Mesodermal cell (in vitro differentiated cells): ENCODE data around the gene TFPI2. TPM values are rescaled to one million over a fixed set of nuclear protein-coding genes. Genes with fewer than 3 reads are reported as not detected.

Experiments used
- H3K27ac ChIP-seq: 2 replicates; pipeline ENCODE4 v1.7.0; 2013; ENCODE audit warnings: mild to moderate bottlenecking, low read depth, low read length, moderate library complexity; ENCODE audit not compliant: severe bottlenecking
- H3K36me3 ChIP-seq: 2 replicates; pipeline ENCODE4 v1.7.1; 2013; ENCODE audit warnings: mild to moderate bottlenecking, low read length, moderate library complexity; ENCODE audit not compliant: control insufficient read depth, insufficient read depth
- H3K4me1 ChIP-seq: one replicate; pipeline ENCODE4 v1.7.1; 2013; ENCODE audit warnings: mild to moderate bottlenecking, low read length; ENCODE audit not compliant: insufficient read depth, control insufficient read depth, poor library complexity, severe bottlenecking
- H3K4me3 ChIP-seq: 2 replicates; pipeline ENCODE4 v1.7.0; 2013; ENCODE audit warnings: low read length, control low read depth, mild to moderate bottlenecking; ENCODE audit not compliant: insufficient read depth, poor library complexity, severe bottlenecking; ENCODE audit errors: extremely low read depth
- H3K9me3 ChIP-seq: 2 replicates; pipeline ENCODE4 v1.7.1; 2013; ENCODE audit warnings: mild to moderate bottlenecking, low read length, moderate library complexity; ENCODE audit not compliant: control insufficient read depth
- WGBS, 2 experiments: methylation state at CpG; one replicate each; pipeline ENCODE4 v1.1.5; 2013; ENCODE audit warnings: missing lambda C conversion rate in 2 of 2; ENCODE audit not compliant: insufficient coverage in 2 of 2; 5-methylcytosine and 5-hydroxymethylcytosine counted together
- polyA plus RNA-seq, 2 experiments: library from polyadenylated mRNA; stranded (reverse); fragments of 50-300 nt; gene quantifications; one replicate each; pipeline ENCODE4 v1.2.3, GENCODE V29; 2013

Gene TFPI2, protein sequence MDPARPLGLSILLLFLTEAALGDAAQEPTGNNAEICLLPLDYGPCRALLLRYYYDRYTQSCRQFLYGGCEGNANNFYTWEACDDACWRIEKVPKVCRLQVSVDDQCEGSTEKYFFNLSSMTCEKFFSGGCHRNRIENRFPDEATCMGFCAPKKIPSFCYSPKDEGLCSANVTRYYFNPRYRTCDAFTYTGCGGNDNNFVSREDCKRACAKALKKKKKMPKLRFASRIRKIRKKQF
- polyA plus RNA-seq (2013, experiment 1 of 2): 36.8 TPM
- polyA plus RNA-seq (2013, experiment 2 of 2): 31.2 TPM

DNA sequence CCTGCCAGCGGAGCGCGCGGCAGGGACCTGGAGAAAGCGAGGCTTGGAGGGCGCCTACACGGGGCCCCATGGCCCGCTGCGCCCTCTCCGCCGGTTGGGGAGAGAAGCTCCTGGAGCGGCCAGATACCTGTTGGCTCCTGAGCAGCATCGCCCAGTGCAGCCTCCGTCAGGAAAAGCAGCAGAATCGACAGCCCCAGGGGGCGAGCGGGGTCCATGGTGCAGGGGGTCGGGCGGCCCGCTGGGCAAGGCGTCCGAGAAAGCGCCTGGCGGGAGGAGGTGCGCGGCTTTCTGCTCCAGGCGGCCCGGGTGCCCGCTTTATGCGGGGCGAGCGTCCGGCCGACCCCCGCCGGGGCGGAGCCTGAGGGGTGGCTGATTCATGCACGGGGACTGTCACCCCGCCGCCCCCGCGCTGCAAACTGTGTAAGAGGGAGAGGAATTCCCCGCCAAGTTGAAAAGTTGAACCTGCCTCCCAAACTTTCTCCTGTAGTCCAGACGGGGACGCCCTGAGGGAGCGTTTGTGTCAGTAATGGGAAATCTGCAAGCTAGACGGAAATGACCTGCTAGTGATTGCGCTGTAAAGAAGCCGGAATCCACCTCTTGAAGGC, at the start of gene TFPI2:
TSS of gene TFPI2 (minus strand) at position 290 of the 605 bp plus-strand sequence. CDS start at position 215, 75 bp downstream.
- Histone ChIP-seq H3K27ac (no peak within 1 kb of the TSS), H3K36me3 (no peaks in the 10 kb centered on the region), H3K4me3 (peak within 1 kb of the TSS; percentile 64), H3K4me1 (peaks cover 4% of the 10 kb centered on the region), H3K9me3 (no peaks in the 10 kb centered on the region)
- WGBS, 2 experiments: 1% methylated on average over 29 to 45 of the region's 49 CpGs

DNA sequence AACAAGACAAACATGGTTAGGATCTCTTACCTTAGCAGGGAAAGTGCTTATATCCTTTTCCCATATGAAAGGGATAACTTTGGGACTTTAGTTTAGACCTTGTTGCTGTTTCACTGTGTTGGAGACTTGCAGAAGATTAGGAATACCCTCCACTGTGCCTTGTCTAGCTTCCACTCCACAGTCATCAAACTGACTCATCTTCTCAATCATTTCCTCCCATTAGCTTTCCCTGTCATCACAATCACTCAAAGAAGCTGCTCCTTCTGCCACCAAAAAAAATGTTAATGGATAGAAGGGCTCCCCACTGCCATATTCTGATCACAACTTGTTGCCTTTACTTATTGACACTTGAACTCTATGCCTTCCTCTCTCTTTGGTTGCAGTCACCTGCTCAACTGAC, 47.7 kb upstream of the TFPI2 start:
- Histone ChIP-seq H3K4me3 (no peak overlapping the region), H3K36me3 (no peaks in the 10 kb centered on the region), H3K4me1 (peaks cover 9% of the 10 kb centered on the region), H3K27ac (no peak overlapping the region), H3K9me3 (no peaks in the 10 kb centered on the region)

DNA sequence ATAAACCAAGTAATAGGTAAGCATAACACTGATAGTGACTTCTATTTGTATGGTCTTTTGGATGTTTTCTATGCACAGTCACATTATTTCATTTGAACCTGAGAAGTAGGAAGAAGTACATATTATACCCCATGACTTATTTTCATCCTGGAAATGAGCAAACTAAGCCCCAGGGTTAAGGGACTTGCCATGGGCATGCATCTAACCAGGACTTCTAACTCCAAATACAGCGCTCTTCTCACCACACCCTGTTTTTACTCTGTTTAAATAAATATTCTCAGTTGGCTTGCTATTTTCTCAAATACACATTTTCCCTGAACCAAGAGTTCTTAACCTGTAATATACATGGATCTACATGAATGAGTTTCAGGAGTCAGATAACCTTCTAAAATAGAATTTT, 47.3 kb upstream of the TFPI2 start:
- no CpG with 5 or more reads among the region's 1 CpG for WGBS, 2 experiments
- peaks cover 9% of the 10 kb centered on the region for H3K4me1 ChIP-seq
- H3K9me3 ChIP-seq: no peaks in the 10 kb centered on the region
- no peak overlapping the region for H3K4me3 ChIP-seq
- H3K27ac ChIP-seq: no peak overlapping the region
- H3K36me3 ChIP-seq: no peaks in the 10 kb centered on the region

DNA sequence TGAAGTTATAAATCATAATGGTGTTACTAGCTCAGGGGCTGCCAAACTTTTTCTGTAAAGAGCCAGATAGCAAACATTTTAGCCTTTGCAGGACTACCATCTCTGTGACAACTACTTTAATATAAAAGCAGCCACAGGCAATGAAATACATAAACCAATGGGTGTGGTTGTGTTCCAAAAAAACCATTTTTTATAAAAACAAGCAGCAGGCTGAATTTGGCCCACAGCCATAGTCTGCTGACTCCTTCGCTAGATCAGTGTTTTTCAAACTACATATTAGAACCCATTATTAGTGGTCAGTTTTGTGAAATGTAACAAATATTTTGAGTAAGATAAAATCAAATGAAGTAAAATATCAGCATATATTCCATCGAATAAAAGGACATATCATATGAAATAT, 44.5 kb upstream of the TFPI2 start:
- peaks cover 9% of the 10 kb centered on the region for H3K4me1 ChIP-seq
- H3K27ac ChIP-seq: no peak overlapping the region
- H3K9me3 ChIP-seq: no peaks in the 10 kb centered on the region
- H3K36me3 ChIP-seq: no peaks in the 10 kb centered on the region
- WGBS, 2 experiments: no CpG with 5 or more reads among the region's 2 CpGs
- H3K4me3 ChIP-seq: no peak overlapping the region

DNA sequence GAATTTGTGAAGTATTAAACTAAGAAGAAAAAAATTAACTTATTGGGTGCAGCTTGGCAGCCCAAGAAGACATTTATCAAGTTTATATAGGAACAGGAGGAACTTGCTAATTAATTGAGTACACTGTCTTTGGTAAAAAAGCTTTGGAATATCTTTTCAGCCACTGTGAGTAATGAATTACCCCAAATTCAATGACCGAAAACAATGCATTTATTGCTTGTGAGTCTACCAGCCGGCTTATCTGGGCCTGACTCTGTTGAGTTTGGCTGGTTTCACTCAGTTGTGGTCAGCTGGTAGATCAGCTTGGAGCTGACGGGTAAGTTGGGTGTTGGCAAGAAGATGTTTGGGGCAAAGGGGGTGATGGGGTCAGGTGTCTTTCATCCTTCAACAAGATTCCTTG, 42.6 kb upstream of the TFPI2 start:
- Histone ChIP-seq H3K9me3 (no peaks in the 10 kb centered on the region), H3K4me3 (no peak overlapping the region), H3K4me1 (peaks cover 4% of the 10 kb centered on the region), H3K36me3 (no peaks in the 10 kb centered on the region), H3K27ac (no peak overlapping the region)
- 95 to 96% methylated on average over 2 to 3 of the region's 3 CpGs for whole genome bisulfite sequencing, 2 experiments

DNA sequence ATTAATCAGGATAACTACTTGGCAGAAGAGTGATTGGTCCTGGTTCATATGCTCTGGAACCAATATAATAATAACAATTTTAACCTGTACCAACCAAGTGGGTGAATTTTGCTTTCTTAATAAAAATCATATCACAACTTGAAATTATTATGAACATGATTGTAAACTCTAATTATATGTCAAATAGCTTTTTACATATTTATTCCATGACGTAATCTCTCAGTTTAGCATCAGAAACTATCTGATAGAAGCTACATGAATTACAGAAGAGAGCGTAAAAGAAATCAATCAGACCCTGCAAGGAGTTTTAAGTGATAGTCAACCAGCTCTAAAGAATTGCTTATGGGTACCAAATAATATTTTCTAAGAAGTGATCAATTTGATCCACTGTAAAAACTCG, 41.1 kb upstream of the TFPI2 start:
- Histone ChIP-seq H3K36me3 (peaks cover 9% of the 10 kb centered on the region), H3K9me3 (no peaks in the 10 kb centered on the region), H3K4me3 (no peak overlapping the region), H3K4me1 (peaks cover 3% of the 10 kb centered on the region), H3K27ac (no peak overlapping the region)
- WGBS, 2 experiments: no CpG with 5 or more reads among the region's 3 CpGs

DNA sequence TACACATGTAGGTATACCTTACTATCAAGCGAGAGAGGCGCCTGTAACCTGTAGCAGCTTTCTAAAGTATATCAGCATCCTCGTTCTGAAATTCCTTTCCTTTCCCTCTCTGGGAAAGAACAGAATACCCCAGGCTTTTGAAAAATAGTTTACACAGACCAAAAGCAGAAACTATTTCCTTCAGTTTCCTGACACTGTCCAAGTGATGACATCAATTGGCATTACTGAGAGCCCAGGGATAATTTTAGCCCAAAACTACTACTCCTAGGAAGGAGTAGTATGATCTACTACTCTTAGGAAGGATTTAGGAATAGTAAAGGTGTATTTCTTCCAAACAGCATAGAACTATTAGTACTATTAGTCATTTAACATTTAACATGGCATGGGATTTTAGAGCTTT, 37.0 kb upstream of the TFPI2 start:
- Histone ChIP-seq H3K9me3 (no peaks in the 10 kb centered on the region), H3K4me3 (no peak overlapping the region), H3K27ac (no peak overlapping the region), H3K4me1 (peaks cover 8% of the 10 kb centered on the region), H3K36me3 (peaks cover 37% of the 10 kb centered on the region)
- 87 to 94% methylated on average over 3 of the region's 3 CpGs for WGBS, 2 experiments

DNA sequence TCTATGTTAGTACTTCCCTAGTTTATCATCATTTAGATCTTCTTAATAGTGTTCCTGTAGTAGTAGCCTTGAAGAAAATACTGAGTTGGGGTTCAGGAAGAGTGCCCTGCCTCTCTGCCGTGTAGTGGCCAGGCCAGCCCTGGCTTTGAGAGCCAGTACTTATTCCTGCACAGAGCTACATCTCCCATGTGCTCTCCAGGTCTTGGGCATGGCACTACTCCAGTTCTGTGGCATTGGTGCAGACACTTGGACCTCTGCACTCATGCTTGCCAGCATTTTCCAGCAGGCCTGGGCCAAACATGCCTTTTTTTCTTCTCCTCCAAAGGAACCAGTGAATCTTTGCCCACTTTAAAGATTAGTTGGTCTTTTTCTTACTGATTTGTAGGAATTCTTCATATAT, 36.2 kb upstream of the TFPI2 start:
- no peak overlapping the region for H3K4me3 ChIP-seq
- H3K4me1 ChIP-seq: peaks cover 8% of the 10 kb centered on the region
- no peaks in the 10 kb centered on the region for H3K9me3 ChIP-seq
- H3K27ac ChIP-seq: no peak overlapping the region
- WGBS, 2 experiments: 100% methylated on average over 1 of the region's 1 CpG; no CpG with 5 or more reads in 1 of the 2 experiments
- peaks cover 37% of the 10 kb centered on the region for H3K36me3 ChIP-seq

DNA sequence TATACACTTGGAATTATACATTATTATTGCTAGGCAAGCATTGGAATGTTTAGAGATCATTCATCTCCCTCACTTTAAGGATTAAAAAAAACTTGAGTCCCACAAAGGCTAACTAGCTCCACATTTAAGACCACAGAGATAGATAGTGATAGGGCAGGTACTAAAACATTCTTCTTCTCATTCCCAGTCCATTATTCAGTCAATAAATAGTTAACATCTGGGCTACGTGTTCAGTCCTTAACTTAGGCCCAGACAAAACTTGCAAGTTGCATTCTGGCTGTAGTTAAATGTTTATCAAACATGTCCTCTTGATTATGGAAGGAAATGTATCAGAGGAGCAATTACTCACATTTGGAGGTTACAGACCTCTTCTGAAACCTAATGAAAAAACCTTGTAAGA, 33.4 kb upstream of the TFPI2 start:
- peaks cover 13% of the 10 kb centered on the region for H3K4me1 ChIP-seq
- no peak overlapping the region for H3K27ac ChIP-seq
- H3K9me3 ChIP-seq: no peaks in the 10 kb centered on the region
- H3K36me3 ChIP-seq: peaks cover 37% of the 10 kb centered on the region
- WGBS, 2 experiments: no CpG with 5 or more reads among the region's 1 CpG
- H3K4me3 ChIP-seq: peak overlapping the region; percentile 56

DNA sequence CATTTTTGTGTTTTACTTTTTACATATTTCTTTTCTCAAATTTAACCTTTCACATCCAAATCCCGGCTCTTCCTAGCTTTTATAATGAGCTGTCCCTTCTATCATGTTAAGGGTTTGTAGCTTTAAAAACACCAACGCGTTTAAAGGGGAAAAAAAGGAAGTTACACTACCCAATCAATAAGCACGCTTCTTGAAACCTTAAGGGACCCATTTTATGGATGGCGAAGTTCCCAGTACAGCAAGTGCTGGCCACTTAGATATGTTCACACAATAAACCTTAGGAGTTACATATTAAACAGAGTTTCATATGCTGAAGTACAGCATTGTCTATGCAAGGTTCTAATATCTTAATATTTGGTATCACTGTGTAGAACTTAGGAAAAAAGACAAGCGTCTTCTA, 32.7 kb upstream of the TFPI2 start:
- Histone ChIP-seq H3K9me3 (no peaks in the 10 kb centered on the region), H3K36me3 (peaks cover 37% of the 10 kb centered on the region), H3K27ac (no peak overlapping the region), H3K4me1 (peaks cover 13% of the 10 kb centered on the region), H3K4me3 (peak overlapping the region; percentile 56)
- WGBS, 2 experiments: 89 to 97% methylated on average over 3 to 4 of the region's 6 CpGs
